ENCODE results near the gene SSH2.

Gene SSH2

DNA sequence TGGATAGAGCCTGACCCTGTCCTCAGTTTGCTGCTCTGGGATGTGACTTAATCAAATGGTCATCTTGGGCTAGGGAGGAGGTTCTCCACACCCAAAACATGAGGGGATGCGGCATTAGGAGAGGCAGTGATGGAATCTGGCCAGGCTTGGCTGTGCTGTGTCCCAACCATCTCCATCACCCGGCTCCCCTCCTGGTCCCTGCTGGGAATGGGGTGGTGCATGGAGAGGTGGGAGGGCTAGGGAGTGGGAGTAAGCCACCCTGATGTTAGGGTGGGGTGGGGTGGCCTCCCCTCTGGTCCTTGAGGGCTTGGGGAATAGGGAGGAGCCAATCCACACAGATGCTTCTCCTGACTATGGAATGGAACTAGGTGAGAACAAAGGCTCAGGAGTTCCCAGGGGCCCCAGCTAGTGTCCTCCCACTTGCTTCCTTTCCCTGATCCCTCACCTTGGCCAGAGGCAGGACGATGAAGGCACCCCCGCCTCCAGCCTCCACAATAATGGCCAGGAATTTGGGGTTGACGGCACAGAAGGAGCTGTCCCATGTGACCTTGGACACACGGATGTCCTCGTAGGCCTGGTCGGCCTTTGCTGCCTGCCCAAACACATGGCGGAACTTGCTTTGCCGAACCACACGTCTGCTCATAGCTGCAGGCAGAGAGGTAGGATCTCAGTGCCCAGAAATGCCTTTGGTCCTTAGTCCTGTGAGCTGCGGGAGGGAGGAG lies 309.1 kb downstream of the SSH2 start:
- no peak for DNase-seq

- DNase-seq = peak; percentile 92
Observed at GRCh38 chr17:29620271-29620670, 309.8 kb downstream of the SSH2 start.

GRCh38 chr17:29619251-29619650 lies 310.8 kb downstream of the SSH2 start:
- DNase-seq = peak; percentile 63

GRCh38 chr17:29618272-29619065 lies 311.6 kb downstream of the SSH2 start:
- no peak for DNase-seq

- peak; percentile 93 for DNase-seq
Observed at GRCh38 chr17:29617481-29618271, 312.4 kb downstream of the SSH2 start.

DNA sequence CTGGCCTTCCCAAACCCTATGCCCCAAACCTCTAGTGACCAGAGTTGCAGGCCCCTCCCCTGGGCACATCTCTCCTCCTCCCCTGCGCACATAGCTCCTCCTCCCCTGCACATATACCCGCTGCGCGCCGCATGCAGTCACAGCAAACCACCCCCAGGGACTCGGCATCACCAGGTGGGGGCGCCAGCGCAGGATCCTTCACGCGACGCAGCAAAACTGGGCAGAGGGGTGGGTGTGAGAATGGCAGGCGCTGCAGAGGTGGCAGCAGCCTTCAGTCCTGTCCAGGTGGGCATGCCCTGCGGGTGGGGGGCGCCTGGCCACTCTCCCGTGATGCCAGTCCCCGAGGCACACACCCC lies 312.9 kb downstream of the SSH2 start:
- peak; percentile 95 for DNase-seq

DNA sequence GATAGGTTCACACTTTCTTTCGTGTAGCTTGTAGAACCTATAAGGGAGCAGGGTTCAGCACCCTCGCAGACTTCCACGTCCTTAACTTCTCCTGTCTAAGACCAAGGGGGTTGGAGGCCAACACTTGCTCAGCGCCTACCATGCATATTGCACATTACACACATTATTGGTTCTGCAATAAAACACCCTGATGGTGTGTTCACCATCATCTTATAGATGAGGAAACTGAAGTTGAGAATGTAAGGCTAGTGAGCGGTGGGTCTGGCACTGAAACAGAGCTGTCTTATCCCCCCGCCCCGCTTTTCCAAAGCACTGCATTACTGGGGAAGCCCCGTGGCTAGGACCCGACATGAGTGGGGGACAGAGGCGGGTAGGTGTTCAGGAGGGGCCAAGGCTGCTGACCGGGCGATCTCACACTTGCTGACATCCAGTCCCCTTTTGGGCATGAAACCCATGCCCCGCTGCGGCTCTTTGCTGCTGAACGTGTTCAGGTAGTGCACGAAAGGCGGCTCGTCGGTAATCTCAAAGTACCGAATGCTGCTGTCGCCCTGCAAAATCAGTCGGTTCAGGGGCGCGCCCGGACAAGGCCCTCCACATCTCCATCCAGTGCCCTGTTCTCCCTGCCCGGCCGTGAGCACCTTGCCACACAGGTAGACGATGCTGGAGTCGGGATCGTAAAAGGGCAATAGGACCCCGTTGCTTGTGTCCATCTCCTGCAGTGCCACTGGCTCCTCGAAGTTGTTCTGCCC lies 313.6 kb downstream of the SSH2 start:
- no peak for DNase-seq

- DNase-seq = peak; percentile 97
Observed at GRCh38 chr17:29615492-29616299, 314.3 kb downstream of the SSH2 start.

GRCh38 chr17:29615048-29615385 lies 315.0 kb downstream of the SSH2 start:
- DNase-seq = peak; percentile 69

DNA sequence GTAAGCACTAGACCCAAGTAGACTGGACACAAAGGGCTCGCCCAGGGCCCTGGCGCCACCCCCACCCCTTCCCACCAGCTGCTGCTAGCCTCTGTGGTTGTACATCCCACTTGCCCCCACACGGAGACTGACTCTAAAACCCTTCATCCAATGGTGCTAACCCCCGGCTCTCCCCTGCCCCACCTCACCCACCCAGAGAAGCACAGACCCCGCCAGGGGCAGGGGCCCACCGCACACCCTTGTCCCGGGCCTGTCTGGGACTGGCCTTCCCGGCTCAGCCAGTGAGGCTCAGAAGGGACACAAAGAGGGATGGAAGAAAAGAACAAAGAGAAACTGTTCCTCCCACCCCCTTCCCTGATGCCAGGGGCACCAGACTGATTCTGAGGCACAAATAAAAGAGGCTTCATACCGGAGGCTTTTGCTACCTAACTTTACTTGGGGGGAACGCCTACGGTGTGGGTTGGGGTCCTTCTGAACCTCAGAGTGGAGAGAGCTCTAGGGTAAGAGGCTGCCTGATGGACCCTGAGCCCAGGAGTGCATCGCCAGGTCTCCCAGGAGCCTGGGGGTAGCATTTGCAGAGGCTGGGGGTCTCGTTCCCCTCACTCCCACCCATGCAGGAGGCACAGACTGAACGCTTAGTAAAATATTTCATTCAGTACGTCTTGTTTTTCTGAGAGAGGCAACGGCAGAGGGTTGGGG lies 315.5 kb downstream of the SSH2 start:
- DNase-seq = peak; percentile 65

- DNase-seq = no peak
Observed at GRCh38 chr17:29613856-29614255, 316.2 kb downstream of the SSH2 start.

GRCh38 chr17:29613352-29613837 lies 316.6 kb downstream of the SSH2 start:
- peak; percentile 98 for DNase-seq

GRCh38 chr17:29612404-29613280 lies 317.4 kb downstream of the SSH2 start:
- DNase-seq = no peak

GRCh38 chr17:29612094-29612403 lies 318.0 kb downstream of the SSH2 start:
- DNase-seq = no peak

DNA sequence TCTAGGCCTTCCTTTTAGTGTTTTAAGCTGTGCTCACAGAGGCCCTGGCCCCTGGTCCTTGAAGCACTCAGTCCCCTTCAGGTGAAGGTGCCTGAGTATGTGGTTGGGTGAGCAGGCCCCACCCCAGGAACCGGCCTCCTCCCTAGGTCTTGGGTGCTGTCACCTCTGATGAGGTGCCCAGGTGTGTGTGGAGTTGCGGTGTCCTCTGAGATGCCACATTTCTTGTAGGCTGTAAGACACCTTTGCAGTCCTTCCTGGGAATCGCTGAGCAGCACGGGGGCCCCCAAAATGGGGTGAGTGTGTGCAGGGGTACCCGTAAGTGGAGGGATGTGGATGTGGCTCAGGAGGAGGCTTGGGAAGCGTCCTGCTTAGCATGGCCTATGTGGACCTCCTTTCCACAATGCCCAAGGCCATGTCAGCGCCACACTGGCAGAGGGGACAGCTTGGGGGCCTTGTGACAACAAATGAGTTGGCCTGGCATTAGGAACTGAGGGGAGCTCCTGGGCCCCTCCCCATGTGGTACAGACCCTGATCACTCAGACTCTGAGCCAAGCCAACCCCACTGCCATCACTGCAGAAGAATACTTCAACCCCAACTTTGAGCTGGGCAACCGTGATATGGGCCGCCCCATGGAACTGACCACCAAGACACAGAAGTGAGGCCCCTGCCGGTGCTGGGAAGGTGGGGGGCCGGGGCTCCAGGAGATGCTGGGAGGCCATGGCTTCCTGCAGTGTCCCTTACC lies 318.5 kb downstream of the SSH2 start:
- no peak for DNase-seq

DNA sequence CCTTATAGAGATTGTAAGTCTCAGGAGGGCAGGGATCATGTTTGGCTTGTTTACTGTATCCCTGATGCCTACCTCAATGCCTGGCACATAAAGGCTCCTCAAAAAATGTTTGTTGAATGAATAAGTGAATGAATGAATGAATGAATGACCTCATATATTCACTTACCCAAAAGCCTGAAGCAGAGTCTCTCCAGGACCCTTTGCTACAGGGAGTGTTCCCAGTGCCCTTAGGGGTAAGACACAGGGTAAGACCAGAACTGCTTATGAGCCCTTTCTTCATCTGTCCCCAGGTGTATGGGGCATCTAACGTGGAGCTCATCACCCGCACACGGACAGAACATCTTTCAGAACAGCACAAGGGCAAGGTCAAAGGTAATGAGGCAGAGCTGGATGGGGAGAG lies 319.6 kb downstream of the SSH2 start:
- no peak for DNase-seq

GRCh38 chr17:29608986-29609385 lies 321.0 kb downstream of the SSH2 start:
- DNase-seq = no peak

DNA sequence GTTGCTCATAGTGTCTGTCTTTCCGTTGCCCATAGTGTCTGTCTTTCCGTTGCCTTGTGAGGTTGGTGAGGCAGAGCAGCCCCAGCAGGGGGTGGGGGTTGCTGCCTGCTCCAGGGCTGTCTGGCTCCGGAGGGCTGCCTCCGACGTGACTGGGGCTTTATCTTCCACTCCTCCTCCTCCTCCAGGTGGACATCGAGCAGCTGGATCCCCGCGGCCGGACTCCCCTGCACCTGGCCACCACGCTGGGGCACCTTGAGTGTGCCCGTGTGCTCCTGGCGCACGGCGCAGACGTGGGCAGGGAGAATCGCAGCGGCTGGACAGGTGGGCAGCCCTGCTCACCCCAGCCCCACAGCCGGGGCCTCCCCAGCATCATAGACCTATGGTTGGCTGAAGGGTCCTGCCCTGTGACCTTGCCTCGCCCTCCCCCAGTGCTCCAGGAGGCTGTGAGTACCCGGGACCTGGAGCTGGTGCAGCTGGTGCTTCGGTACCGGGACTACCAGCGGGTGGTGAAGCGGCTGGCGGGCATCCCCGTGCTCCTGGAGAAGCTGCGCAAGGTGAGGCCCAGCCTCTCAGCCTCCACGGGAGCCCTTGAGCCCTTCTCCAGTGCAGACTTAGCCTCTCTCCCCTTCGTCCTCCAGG lies 322.4 kb downstream of the SSH2 start:
- DNase-seq = no peak

DNA sequence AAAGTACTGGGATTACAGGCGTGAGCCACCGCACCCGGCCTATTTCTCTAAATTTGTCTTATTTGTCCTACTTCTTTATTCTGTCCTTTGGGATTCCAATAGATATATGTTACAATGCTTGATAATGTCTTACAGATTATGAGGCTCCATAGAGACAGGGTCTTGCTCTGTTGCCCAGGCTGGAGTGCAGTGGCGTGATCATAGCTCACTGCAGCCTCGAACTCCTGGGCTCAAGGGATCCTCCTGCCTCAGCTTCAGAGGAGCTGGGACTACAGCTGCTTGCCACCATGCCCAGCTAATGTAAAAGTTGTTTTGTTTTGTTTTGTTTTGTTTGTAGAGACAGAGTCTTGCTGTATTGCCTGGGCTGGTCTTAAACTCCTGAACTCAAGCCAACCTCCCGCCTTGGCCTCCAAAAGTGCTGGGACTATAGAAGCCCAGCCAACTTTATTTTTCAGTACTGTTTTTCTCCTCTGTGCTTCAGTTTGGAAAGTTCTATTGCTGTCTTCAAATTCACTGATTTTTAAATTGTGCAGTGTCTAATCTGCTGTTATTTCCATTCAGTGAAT lies 326.8 kb downstream of the SSH2 start:
- no peak for DNase-seq

Measured in islet precursor cell (in vitro differentiated cells).